ENCODE results near the gene GALR2.

DNA sequence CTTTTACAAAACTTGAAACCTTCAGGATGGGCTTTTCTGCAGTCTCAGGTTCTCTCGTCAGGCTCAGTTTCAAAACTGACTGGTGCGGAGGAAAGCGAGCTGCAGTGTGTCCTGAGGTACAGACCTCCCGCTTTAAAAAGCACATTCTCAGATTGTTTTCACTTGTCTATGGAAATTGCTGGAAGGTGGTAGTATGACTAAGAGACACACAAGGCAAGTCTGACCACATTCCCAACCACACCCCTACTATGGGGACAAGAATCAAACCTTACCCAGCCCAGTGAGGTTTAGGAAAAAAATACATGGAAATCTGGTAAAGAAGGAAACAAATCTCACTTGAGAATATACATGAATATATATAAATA is 20.5 kb upstream of the GALR2 start:
- no peak for TF ChIP-seq POLR2A (IDR thresholded peaks at IDR 0.05)
- TF ChIP-seq, protein P1, sequence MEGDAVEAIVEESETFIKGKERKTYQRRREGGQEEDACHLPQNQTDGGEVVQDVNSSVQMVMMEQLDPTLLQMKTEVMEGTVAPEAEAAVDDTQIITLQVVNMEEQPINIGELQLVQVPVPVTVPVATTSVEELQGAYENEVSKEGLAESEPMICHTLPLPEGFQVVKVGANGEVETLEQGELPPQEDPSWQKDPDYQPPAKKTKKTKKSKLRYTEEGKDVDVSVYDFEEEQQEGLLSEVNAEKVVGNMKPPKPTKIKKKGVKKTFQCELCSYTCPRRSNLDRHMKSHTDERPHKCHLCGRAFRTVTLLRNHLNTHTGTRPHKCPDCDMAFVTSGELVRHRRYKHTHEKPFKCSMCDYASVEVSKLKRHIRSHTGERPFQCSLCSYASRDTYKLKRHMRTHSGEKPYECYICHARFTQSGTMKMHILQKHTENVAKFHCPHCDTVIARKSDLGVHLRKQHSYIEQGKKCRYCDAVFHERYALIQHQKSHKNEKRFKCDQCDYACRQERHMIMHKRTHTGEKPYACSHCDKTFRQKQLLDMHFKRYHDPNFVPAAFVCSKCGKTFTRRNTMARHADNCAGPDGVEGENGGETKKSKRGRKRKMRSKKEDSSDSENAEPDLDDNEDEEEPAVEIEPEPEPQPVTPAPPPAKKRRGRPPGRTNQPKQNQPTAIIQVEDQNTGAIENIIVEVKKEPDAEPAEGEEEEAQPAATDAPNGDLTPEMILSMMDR (IDR thresholded peaks at IDR 0.05): no peak

Data from right lobe of liver (tissue), 4 donors.